GM10266 (cell line): ENCODE data around the gene ST6GALNAC3.
"Not testable (repeated sequence)": the region's sequence is repeated elsewhere in the genome, so short reads cannot be mapped to it uniquely, and the experiment has no call there.

ENCODE experiments used
- DNase-seq: peaks from one replicate; pipeline ENCODE4 v3.0.0; 2012; ENCODE audit errors: extremely low spot score
- TF ChIP-seq, protein P1 (sequence below): IDR thresholded peaks from 2 replicates; pipeline ENCODE4 v1.5.1; 2012; ENCODE audit warnings: mild to moderate bottlenecking, low read depth; ENCODE audit not compliant: control insufficient read depth, insufficient read depth; ENCODE audit errors: missing control alignments

ST6GALNAC3 gene

DNA sequence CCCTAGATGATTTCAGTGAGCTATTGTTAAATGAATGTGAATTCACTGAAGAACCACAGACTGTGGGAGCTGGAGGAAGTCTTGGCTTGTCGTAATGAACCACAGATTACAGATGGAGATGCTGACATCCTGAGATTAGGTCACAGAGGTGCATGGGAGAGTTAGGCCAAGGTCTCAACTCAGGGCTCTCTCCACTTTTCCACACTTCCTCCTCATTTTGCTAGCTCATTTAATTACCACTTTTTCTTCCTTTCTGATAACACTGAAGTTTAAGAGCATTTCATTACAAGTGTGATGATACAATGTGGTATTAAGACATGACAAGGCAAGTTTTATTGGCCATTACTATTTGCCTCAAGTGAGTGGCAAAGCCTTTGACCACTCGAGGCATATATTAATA lies 30.8 kb downstream of the ST6GALNAC3 start:
- no peak for DNase-seq
- TF ChIP-seq, protein P1, sequence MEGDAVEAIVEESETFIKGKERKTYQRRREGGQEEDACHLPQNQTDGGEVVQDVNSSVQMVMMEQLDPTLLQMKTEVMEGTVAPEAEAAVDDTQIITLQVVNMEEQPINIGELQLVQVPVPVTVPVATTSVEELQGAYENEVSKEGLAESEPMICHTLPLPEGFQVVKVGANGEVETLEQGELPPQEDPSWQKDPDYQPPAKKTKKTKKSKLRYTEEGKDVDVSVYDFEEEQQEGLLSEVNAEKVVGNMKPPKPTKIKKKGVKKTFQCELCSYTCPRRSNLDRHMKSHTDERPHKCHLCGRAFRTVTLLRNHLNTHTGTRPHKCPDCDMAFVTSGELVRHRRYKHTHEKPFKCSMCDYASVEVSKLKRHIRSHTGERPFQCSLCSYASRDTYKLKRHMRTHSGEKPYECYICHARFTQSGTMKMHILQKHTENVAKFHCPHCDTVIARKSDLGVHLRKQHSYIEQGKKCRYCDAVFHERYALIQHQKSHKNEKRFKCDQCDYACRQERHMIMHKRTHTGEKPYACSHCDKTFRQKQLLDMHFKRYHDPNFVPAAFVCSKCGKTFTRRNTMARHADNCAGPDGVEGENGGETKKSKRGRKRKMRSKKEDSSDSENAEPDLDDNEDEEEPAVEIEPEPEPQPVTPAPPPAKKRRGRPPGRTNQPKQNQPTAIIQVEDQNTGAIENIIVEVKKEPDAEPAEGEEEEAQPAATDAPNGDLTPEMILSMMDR = no peak

DNA sequence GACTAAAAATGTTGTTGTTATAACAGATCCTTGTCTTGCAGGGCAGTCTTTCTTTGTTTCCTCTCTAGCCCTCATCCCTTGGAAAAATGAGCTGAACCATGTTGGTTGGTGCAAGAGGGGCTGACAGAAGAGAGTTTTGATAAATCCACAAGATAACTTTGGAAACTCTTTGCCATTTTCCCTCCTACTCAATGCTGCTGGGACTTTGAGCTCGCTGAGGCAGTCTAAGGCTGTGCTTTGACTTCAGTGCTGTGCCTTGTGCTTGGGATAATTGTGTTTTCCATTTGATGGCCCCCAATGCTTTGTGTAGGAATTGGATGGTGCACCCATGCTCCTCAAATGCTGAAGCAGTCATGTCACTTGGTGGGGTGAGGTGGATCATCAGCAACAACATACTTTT lies 31.7 kb downstream of the ST6GALNAC3 start:
- TF ChIP-seq, protein P1 = no peak
- DNase-seq = no peak

DNA sequence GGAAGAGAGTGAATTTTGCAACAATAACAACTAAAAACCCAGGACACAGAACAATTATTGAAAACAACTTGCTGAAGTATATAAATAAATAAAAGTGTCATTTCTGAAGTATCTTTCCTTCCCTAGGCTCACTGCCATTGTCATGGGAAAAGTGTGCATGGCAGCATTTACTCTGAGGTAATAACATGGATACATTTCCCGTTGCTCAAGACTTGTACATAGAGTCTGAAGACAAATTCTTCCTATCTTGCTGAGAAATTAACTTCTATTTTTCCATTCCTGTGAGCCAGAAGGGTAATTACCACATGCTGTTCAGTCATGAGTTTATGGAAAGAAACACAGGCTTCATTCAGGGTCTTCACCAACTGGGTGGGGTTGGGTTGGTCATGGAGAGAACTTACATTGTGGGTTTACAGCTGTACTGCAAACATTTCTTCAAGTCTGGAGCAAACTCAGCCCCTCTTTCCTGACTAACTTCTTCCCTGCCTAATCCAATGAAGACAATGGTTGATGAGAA lies 32.2 kb downstream of the ST6GALNAC3 start:
- TF ChIP-seq, protein P1 = no peak
- DNase-seq = no peak

DNA sequence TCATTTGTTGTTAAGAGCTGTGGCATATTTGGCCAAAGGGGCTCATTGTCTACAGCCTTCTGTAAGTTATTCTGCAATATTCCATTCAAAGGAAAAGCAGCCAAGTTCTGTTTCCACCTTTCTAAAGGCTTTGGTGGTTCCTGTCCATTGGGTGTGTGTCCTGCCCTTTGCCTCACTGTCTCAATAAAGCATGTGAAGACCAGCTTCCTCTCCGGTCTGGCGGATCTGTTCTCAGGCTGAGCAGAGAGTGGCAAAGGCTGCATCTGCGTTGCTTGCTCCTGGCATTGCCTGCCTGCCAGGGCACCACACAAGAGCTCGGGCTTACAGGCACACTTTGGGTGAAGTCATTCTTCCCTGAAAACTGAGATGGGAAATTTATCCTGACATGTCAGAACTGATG lies 34.9 kb downstream of the ST6GALNAC3 start:
- TF ChIP-seq, protein P1 = no peak
- no peak for DNase-seq

DNA sequence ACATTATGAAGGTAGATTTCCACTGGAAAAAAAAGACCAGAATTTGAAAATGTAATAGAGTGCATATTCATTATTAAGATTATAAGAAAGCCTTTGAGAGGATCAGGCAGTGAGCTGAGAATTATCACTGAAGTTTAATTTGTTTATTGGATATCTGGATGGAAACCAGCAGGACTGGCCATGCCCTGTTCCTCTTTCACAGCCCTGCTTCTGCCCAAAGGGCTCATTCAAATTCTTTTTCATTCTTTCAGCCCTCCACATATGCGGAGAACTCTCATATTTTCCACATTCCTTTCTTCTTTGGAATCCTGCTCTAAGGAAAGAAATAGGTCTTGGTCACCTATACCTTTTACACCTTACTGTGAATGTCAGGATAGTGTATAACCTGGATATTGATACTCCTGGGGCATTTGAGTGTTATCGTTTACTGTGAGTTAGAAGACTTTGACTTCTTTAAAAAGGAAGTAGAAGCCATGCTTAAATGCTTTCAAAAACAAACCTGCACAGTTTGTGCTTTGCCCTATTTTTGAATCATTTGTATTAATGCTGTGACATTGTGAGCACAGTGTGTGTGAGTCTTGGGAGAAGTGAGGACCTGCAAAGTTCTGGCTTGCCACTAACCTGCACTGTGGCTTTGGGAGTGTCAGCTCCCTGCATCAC lies 35.5 kb downstream of the ST6GALNAC3 start:
- no peak for DNase-seq

DNA sequence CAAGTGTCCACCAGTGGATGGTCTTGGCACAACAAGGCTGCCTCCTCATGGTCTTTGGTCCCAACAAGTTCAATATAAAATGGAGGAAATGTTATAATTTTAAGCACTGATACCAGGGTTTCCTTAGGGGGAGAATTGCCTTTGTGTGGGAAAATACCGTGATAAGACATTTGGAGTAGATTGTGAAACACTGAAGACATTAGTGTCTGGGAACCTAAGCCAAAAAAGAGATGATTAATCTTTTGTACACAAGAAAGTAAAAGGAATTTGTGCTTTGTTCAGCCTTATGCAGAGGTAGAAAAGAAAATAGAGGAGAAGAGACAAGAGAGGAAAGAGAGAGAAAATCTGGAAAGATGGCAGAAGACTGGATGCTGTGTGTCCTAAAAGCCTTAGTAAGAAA lies 36.1 kb downstream of the ST6GALNAC3 start:
- TF ChIP-seq, protein P1 = no peak
- DNase-seq = no peak

More for the DNA sequence above, 35.5 kb downstream of the ST6GALNAC3 start:
- TF ChIP-seq, protein P1 = no peak

DNA sequence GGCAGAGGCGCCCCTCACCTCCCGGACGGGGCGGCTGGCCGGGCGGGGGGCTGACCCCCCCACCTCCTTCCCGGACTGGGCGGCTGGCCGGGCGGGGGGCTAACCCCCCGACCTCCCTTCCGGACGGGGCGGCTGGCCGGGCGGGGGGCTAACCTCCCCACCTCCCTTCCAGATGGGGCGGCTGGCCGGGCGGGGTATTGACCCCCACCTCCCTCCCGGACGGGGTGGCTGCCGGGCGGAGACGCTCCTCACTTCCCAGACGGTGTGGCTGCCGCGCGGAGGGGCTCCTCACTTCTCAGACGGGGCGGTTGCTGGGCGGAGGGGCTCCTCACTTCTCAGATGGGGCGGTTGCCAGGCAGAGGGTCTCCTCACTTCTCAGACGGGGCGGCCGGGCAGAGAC lies 37.8 kb downstream of the ST6GALNAC3 start:
- not testable (repeated sequence) for DNase-seq
